ENCODE data around the gene JAK1. TPM values are rescaled to one million over a fixed set of nuclear protein-coding genes. Genes with fewer than 3 reads are reported as not detected.

JAK1 gene
- total and polyA plus RNA-seq, 2 of the 8 experiments (the other 6 are each of a cell fraction or from before 2014, with no cell fraction given) = 7.8 to 24.5 TPM

DNA sequence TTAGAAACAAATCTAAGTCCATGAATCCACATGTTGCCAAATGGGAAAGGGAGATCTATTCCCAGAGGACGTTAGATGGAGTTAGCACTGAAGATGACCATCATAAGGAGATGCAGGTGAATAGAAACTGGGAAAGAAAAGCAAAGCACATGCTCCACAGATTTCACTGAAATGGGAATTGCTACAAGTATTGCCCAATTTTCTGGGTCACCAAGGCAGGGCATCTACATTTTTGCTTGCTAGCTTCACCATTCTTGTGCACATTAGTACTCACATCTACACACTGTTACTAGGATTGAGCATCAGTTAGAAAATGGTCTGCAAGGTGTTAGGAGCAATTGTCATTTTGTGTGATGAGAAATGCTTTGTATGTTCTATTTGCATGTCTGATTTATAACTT lies 99.1 kb downstream of the JAK1 start (continued):
- TF ChIP-seq, protein P1, sequence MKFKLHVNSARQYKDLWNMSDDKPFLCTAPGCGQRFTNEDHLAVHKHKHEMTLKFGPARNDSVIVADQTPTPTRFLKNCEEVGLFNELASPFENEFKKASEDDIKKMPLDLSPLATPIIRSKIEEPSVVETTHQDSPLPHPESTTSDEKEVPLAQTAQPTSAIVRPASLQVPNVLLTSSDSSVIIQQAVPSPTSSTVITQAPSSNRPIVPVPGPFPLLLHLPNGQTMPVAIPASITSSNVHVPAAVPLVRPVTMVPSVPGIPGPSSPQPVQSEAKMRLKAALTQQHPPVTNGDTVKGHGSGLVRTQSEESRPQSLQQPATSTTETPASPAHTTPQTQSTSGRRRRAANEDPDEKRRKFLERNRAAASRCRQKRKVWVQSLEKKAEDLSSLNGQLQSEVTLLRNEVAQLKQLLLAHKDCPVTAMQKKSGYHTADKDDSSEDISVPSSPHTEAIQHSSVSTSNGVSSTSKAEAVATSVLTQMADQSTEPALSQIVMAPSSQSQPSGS (IDR thresholded peaks at IDR 0.05; ENCODE audit: low read length) = no peak
- TF ChIP-seq, protein P2, sequence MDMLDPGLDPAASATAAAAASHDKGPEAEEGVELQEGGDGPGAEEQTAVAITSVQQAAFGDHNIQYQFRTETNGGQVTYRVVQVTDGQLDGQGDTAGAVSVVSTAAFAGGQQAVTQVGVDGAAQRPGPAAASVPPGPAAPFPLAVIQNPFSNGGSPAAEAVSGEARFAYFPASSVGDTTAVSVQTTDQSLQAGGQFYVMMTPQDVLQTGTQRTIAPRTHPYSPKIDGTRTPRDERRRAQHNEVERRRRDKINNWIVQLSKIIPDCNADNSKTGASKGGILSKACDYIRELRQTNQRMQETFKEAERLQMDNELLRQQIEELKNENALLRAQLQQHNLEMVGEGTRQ (IDR thresholded peaks at IDR 0.05; ENCODE audit: low read length) = no peak
- no peak for TF ChIP-seq RAD21 (IDR thresholded peaks at IDR 0.05 in 1 of 2, conservative IDR thresholded peaks at IDR 0.05 in 1 of 2; ENCODE audit: low read depth in 2 of 2, low read length in 2 of 2)

All from H1 (cell line).